ENCODE measurements around the gene LRRC47.

Gene LRRC47

GRCh38 chr1:3796215-3797061 lies at the start of gene LRRC47:
Gene LRRC47 (minus strand): TSS chr1:3796498. CDS start chr1:3796476, 22 bp downstream.
- DNase-seq (ENCODE audit: low read depth) = peak; percentile 91

DNA sequence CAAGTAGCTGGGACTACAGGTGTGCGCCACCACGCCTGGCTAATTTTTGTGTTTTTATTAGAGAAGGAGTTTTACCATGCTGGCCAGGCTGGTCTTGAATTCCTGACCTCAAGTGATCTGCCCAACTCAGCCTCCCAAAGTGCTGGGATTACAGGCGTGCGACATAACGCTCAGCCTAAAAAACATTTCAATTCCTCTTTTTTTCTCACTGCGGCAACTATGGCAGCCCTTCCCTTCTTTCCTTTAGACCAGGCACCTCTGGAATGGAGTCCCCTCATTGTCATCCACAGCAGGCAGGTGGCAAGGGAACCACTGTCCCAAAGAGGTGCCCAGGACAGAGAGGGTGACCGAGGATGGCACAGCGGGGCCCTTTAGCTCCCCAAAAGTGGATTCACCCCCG lies 46.6 kb upstream of the LRRC47 start:
- DNase-seq (ENCODE audit: low read depth) = no peak

GRCh38 chr1:3841491-3841890 lies 45.2 kb upstream of the LRRC47 start:
- DNase-seq (ENCODE audit: low read depth) = no peak

DNA sequence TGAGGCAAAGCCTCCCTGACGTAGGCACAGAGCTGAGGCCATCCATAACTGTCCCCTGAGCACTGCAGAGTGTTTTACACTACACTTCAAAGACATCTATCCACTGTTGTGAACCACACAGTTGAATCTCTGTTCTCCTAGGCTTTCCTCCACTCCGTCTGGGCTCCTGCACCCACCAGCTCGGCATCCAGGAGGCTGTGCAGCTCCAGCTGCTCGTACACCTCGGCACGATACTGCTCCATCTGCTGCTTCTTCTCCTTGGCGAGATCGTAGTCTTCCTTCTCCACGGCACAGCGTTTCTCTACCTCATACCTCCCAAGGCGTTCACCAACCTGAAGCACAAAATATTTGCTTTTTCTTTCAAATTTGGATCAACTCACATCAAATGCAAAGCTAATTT lies 42.5 kb upstream of the LRRC47 start:
- no peak for DNase-seq (ENCODE audit: low read depth)

DNA sequence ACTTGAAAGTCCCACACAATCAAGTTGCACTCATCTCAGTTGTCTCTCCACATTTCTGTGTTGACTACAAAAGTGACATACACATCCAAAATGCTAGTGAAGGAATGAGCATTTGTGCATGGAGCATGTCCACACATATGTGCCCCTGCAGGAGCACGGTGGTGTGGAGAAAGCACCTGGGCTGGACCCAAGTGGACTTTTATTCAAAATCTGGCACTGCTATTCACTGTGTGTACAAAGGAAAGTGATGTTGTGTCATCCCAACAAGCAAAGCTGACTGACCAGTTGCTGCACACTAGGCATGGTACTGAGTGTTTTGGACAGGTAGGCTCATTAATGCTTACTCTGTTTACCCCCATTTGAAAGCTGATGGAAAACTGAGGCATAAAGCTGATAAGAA lies 41.4 kb upstream of the LRRC47 start:
- DNase-seq (ENCODE audit: low read depth) = no peak

GRCh38 chr1:3837200-3837599 lies 40.9 kb upstream of the LRRC47 start:
- DNase-seq (ENCODE audit: low read depth) = no peak

- no peak for DNase-seq (ENCODE audit: low read depth)
These were observed 40.1 kb upstream of the LRRC47 start for GRCh38 chr1:3836421-3836820.

DNA sequence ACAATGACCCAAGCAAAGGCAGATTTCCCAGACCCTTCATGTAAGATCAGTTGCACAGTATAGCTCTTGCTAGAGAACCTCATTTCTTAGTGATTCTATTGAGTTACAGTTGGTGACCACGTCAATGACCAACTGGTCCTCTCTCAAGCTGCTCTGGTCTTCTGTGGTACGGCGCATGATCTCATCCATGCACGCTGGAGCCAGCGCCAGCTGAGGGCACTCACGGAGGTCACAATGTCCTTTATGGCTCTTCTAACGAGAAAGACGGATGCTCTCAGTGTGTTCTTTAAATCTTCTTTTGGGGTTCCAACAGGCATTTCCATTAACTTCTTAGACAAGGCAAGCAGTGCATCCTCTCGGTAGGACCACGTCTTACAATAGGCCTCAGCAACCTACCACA lies 38.4 kb upstream of the LRRC47 start:
- DNase-seq (ENCODE audit: low read depth) = no peak

- no peak for DNase-seq (ENCODE audit: low read depth)
These were observed 35.4 kb upstream of the LRRC47 start for GRCh38 chr1:3831689-3832088.

- no peak for DNase-seq (ENCODE audit: low read depth)
These were observed 32.1 kb upstream of the LRRC47 start for GRCh38 chr1:3828391-3828790.

- no peak for DNase-seq (ENCODE audit: low read depth)
These were observed 31.6 kb upstream of the LRRC47 start for GRCh38 chr1:3827813-3828307.

DNA sequence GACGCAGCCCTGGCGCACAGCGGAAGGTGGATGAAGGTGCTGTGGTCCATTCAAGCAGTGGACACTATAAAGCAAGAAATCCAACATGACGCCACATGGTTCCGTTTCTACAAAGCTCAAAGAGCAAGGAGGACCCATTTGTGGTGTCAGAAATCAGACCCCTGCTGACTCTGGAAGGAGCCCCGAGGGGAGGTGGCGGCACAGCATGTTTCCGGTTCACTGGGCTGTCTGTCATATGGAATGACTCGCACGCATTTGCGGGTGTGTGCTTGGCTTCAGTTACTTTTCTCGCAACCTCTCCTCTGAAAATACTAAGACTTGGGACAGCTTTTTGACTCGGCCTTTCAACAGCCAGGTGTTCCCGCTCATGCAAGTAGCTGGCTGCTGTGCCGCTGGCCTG lies 29.1 kb upstream of the LRRC47 start:
- DNase-seq (ENCODE audit: low read depth) = no peak

DNA sequence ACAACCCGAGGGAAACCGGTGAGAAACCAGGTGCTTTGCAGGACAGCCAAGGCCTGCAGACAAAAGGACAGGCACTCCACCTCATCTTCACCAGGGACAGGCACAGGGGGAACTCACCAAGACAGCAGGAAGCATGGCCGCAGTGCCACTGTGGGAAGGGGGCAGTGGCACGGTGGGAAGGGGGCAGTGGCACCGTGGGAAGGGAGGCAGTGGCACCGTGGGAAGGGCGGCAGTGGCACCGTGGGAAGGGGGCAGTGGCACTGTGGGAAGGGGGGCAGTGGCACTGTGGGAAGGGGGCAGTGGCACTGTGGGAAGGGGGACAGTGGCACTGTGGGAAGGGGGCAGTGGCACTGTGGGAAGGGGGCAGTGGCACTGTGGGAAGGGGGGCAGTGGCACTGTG lies 28.4 kb upstream of the LRRC47 start:
- DNase-seq (ENCODE audit: low read depth) = no peak

DNA sequence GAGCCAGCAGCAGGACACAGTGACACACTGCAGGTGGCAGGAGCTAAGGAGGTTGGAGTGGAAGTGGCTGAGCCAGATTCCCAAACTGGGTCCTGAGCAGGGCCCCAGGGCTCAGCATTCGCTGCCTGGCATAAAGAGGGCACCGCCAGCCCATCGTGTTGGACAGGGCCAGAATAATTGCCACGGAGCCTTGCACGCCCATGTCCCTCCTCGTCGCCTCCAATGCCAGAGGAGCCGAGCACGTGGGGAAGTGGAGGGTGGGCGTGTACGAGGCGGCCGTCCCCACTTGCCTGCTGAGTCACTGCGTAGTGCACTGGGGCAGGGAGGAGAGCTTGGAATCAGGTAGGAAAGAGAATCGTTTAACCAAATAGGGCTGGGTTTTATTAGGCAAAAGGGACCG lies 26.1 kb upstream of the LRRC47 start:
- DNase-seq (ENCODE audit: low read depth) = no peak

DNA sequence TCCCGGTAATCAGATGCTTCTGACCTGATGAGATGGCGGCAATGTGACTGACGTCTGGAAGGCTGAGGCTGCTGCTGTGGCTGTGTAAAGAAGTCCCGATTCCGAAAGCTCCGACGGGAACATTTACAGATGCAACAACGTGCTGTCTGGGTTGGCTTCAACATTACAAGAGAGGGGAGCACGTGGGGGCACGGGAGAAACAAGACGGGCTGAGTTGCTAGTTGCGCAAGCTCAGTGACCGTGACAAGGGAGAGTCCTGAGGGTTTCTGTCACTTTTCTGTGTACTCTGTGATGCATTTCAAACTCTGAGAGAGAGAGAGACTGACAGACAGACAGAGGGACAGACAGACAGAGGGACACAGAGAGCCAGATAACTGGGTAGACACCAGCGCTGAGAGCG lies 25.6 kb upstream of the LRRC47 start:
- no peak for DNase-seq (ENCODE audit: low read depth)

- no peak for DNase-seq (ENCODE audit: low read depth)
These were observed 25.1 kb upstream of the LRRC47 start for GRCh38 chr1:3821447-3821846.

DNA sequence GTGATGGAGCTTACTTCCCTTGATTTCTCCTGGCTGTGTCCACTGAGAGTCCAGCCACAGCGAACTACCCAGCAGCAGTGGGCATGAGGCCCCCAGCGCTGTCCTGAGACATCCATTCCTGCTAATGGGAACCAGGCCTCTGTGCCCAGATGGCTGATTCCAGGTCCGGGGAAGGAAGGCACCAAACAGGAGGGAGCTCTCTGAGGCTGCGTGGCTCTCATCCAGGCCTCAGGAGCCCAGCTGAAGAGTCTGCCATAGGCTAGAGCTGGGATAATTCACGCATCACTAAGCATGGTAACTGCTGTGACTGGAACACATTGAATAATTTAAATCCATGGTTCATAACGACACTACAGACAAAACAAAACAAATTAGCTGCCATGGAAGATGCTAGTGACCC lies 24.7 kb upstream of the LRRC47 start:
- DNase-seq (ENCODE audit: low read depth) = no peak

DNA sequence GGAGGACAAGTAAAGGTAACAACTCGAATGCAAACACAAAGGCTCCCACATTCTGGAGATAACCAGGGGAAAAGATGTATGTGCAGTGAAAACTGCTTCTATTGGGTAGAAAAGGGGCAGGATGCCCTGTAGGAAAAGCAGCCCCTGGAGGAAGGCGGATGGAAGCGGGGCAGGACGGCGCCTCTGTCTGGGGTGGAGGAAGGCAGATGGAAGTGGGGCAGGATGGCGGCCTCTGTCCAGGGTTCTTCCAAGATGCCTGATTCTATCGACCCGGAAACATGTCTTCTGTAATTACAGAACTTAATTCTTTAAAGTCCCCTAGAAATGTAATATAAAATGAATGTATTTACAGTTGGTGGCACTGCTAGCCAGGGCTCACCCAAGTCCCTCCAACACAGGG lies 24.0 kb upstream of the LRRC47 start:
- no peak for DNase-seq (ENCODE audit: low read depth)

GRCh38 chr1:3819771-3820200 lies 23.5 kb upstream of the LRRC47 start:
- DNase-seq (ENCODE audit: low read depth) = no peak

DNA sequence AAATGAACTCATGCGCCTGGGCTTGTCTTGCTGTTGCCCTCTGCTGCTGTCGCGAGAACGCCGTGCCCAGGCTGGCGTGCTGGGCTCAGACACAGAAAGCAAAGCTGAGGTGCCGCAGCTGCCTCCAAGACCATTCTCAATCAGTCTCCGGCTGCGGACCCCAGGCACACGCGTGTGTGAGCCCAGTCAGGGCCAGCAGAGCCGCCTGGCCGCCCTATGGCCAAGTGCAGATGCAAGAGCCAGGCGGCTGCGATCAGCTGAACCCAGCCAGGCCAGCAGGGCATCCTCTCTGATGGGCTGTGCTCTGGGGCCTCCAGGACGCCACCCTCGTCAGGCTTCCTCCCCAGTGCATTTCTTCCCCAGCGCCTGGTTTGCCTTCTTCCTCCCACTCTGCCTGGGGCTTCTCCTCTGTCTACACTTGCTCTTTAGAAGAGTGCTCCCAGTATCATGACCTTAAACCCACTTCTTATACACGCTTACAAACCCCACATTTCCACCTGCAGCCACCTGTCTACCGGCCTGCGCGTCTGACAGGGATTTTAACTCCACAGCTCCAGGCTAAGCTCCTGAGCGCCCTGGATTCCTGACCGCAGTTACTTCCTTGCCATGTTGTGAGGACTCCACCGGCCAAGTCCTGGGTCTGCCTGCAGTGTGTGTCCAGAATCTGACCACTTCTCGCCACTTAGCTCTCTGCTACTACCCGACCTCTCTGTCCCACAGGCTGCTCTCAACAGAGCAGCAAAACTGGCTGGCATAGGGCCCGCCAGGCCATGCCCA lies 21.7 kb upstream of the LRRC47 start:
- DNase-seq (ENCODE audit: low read depth) = no peak

- DNase-seq (ENCODE audit: low read depth) = no peak
These were observed 20.9 kb upstream of the LRRC47 start for GRCh38 chr1:3817138-3817740.

- no peak for DNase-seq (ENCODE audit: low read depth)
These were observed 20.2 kb upstream of the LRRC47 start for GRCh38 chr1:3816331-3817137.
